Stimulated activated effector memory CD8-positive, alpha-beta T cell treated with anti-CD3 and anti-CD28 coated beads, Interleukin-12 subunit alpha, Interleukin-12 subunit beta, amount 100 ng/mL, for 72 hours (primary cell): ENCODE results near the gene TMBIM6.
A peak's percentile ranks its signal among the peaks of the same experiment; 100 is the strongest.

Experiments used
- ATAC-seq: fragments of 150-1000 bp; cut with Tn5 transposase; 2 replicates; pipeline ENCODE4 v1.10.0; 2021
- DNase-seq, 2 donors: peaks; one replicate each; pipeline ENCODE4 v3.0.0; 2021 to 2022; ENCODE audit warnings: low spot score in 2 of 2
- H3K27ac Mint-ChIP-seq: one replicate; pipeline ENCODE4 v1.8.0; 2022; ENCODE audit warnings: mild to moderate bottlenecking, mixed read lengths
- H3K36me3 Mint-ChIP-seq: one replicate; pipeline ENCODE4 v1.8.0; 2022; ENCODE audit warnings: mild to moderate bottlenecking, mixed read lengths
- H3K4me1 Mint-ChIP-seq: one replicate; pipeline ENCODE4 v1.8.0; 2022; ENCODE audit warnings: mixed read lengths
- H3K4me3 Mint-ChIP-seq: one replicate; pipeline ENCODE4 v1.8.0; 2022; ENCODE audit warnings: mild to moderate bottlenecking, mixed read lengths
- H3K9me3 Mint-ChIP-seq: one replicate; pipeline ENCODE4 v1.8.0; 2022; ENCODE audit warnings: mixed read lengths

Gene TMBIM6

GRCh38 chr12:49794811-49795653, 53.7 kb downstream of the TMBIM6 start:
- Mint-ChIP-seq H3K36me3 (no peaks in the 10 kb centered on the region), H3K27ac (no peak overlapping the region), H3K9me3 (no peaks in the 10 kb centered on the region), H3K4me1 (no peaks in the 10 kb centered on the region), H3K4me3 (no peak overlapping the region)
- ATAC-seq (no peak), DNase-seq (no peak)

GRCh38 chr12:49795654-49796105, 54.3 kb downstream of the TMBIM6 start:
- DNase-seq = no peak
- H3K4me1 Mint-ChIP-seq = no peaks in the 10 kb centered on the region
- no peaks in the 10 kb centered on the region for H3K36me3 Mint-ChIP-seq
- H3K27ac Mint-ChIP-seq = no peak overlapping the region
- no peak overlapping the region for H3K4me3 Mint-ChIP-seq
- ATAC-seq = no peak
- H3K9me3 Mint-ChIP-seq = no peaks in the 10 kb centered on the region

GRCh38 chr12:49796155-49796554, 54.8 kb downstream of the TMBIM6 start:
- Mint-ChIP-seq H3K36me3 (no peaks in the 10 kb centered on the region), H3K4me1 (no peaks in the 10 kb centered on the region), H3K4me3 (no peak overlapping the region), H3K9me3 (no peaks in the 10 kb centered on the region), H3K27ac (no peak overlapping the region)
- DNase-seq (no peak), ATAC-seq (no peak)

- DNase-seq = no peak
- no peaks in the 10 kb centered on the region for H3K4me1 Mint-ChIP-seq
- H3K27ac Mint-ChIP-seq = no peak overlapping the region
- H3K9me3 Mint-ChIP-seq = no peaks in the 10 kb centered on the region
- ATAC-seq = no peak
- H3K4me3 Mint-ChIP-seq = no peak overlapping the region
- H3K36me3 Mint-ChIP-seq = no peaks in the 10 kb centered on the region
These were observed 55.5 kb downstream of the TMBIM6 start for GRCh38 chr12:49796606-49797448.

GRCh38 chr12:49797449-49797776, 56.1 kb downstream of the TMBIM6 start:
- no peak for DNase-seq
- no peaks in the 10 kb centered on the region for H3K9me3 Mint-ChIP-seq
- no peak overlapping the region for H3K4me3 Mint-ChIP-seq
- ATAC-seq = no peak
- H3K4me1 Mint-ChIP-seq = no peaks in the 10 kb centered on the region
- H3K27ac Mint-ChIP-seq = no peak overlapping the region
- H3K36me3 Mint-ChIP-seq = no peaks in the 10 kb centered on the region

GRCh38 chr12:49798248-49798647, 56.9 kb downstream of the TMBIM6 start:
- Mint-ChIP-seq H3K9me3 (no peaks in the 10 kb centered on the region), H3K36me3 (no peaks in the 10 kb centered on the region), H3K4me3 (no peak overlapping the region), H3K27ac (no peak overlapping the region), H3K4me1 (no peaks in the 10 kb centered on the region)
- peak; percentile 6 for ATAC-seq
- no peak for DNase-seq

- DNase-seq = no peak
- no peaks in the 10 kb centered on the region for H3K36me3 Mint-ChIP-seq
- no peaks in the 10 kb centered on the region for H3K4me1 Mint-ChIP-seq
- peak overlapping the region; percentile 44 for H3K27ac Mint-ChIP-seq
- ATAC-seq = no peak
- no peak overlapping the region for H3K4me3 Mint-ChIP-seq
- no peaks in the 10 kb centered on the region for H3K9me3 Mint-ChIP-seq
These were observed 57.6 kb downstream of the TMBIM6 start for GRCh38 chr12:49798934-49799333.

GRCh38 chr12:49800421-49801140, 59.2 kb downstream of the TMBIM6 start:
- DNase-seq (no peak), ATAC-seq (no peak)
- no peaks in the 10 kb centered on the region for H3K9me3 Mint-ChIP-seq
- H3K4me3 Mint-ChIP-seq = no peak overlapping the region
- no peaks in the 10 kb centered on the region for H3K36me3 Mint-ChIP-seq
- no peaks in the 10 kb centered on the region for H3K4me1 Mint-ChIP-seq
- H3K27ac Mint-ChIP-seq = no peak overlapping the region

GRCh38 chr12:49801141-49802063, 60.0 kb downstream of the TMBIM6 start:
- Mint-ChIP-seq H3K36me3 (no peaks in the 10 kb centered on the region), H3K9me3 (no peaks in the 10 kb centered on the region), H3K27ac (no peak overlapping the region), H3K4me3 (no peak overlapping the region), H3K4me1 (no peaks in the 10 kb centered on the region)
- no peak for DNase-seq
- ATAC-seq = no peak

- no peaks in the 10 kb centered on the region for H3K9me3 Mint-ChIP-seq
- ATAC-seq = no peak
- H3K4me1 Mint-ChIP-seq = no peaks in the 10 kb centered on the region
These were observed 62.5 kb downstream of the TMBIM6 start for GRCh38 chr12:49803693-49804450.

GRCh38 chr12:49804821-49805220, 63.5 kb downstream of the TMBIM6 start:
- no peak for DNase-seq
- Mint-ChIP-seq H3K4me3 (no peak overlapping the region), H3K9me3 (no peaks in the 10 kb centered on the region), H3K36me3 (no peaks in the 10 kb centered on the region), H3K27ac (no peak overlapping the region), H3K4me1 (no peaks in the 10 kb centered on the region)
- no peak for ATAC-seq

More at GRCh38 chr12:49803693-49804450, 62.5 kb downstream of the TMBIM6 start:
- Mint-ChIP-seq H3K4me3 (no peak overlapping the region), H3K36me3 (no peaks in the 10 kb centered on the region), H3K27ac (no peak overlapping the region)
- DNase-seq = no peak

- no peaks in the 10 kb centered on the region for H3K36me3 Mint-ChIP-seq
- no peak for ATAC-seq
- H3K27ac Mint-ChIP-seq = no peak overlapping the region
- DNase-seq = no peak
- no peaks in the 10 kb centered on the region for H3K4me1 Mint-ChIP-seq
- no peak overlapping the region for H3K4me3 Mint-ChIP-seq
- H3K9me3 Mint-ChIP-seq = no peaks in the 10 kb centered on the region
These were observed 64.1 kb downstream of the TMBIM6 start for GRCh38 chr12:49805409-49805808.

GRCh38 chr12:49806321-49806813, 65.0 kb downstream of the TMBIM6 start:
- no peak for ATAC-seq
- Mint-ChIP-seq H3K36me3 (no peaks in the 10 kb centered on the region), H3K4me1 (no peaks in the 10 kb centered on the region), H3K27ac (no peak overlapping the region), H3K4me3 (no peak overlapping the region), H3K9me3 (no peaks in the 10 kb centered on the region)
- no peak for DNase-seq

- DNase-seq = no peak
- Mint-ChIP-seq H3K36me3 (no peaks in the 10 kb centered on the region), H3K9me3 (no peaks in the 10 kb centered on the region), H3K27ac (no peak overlapping the region), H3K4me3 (no peak overlapping the region), H3K4me1 (peaks cover 4% of the 10 kb centered on the region)
- ATAC-seq = no peak
These were observed 65.5 kb downstream of the TMBIM6 start for GRCh38 chr12:49806877-49807276.
